Mesenchymal stem cell (in vitro differentiated cells and primary cell): ENCODE measurements around the gene NATD1.
"Not testable (repeated sequence)": the region's sequence is repeated elsewhere in the genome, so short reads cannot be mapped to it uniquely, and the experiment has no call there.

ENCODE experiments used
- DNase-seq: peaks from one replicate; pipeline ENCODE4 v3.0.0-alpha.2; 2013
- H2AFZ ChIP-seq: one replicate; pipeline ENCODE4 v1.6.1; 2013; ENCODE audit warnings: low read depth, mild to moderate bottlenecking, control low read depth, inconsistent platforms, low read length, moderate library complexity
- H2AK5ac ChIP-seq: 2 replicates; pipeline ENCODE4 v1.6.1; 2013; ENCODE audit warnings: low read length, moderate library complexity, mild to moderate bottlenecking, inconsistent platforms; ENCODE audit not compliant: severe bottlenecking
- H2BK120ac ChIP-seq: one replicate; pipeline ENCODE4 v1.6.1; 2013; ENCODE audit warnings: low read depth, mild to moderate bottlenecking, inconsistent platforms, low read length, moderate library complexity
- H2BK12ac ChIP-seq, 2 experiments: one replicate each; pipeline ENCODE4 v1.6.1; 2013; ENCODE audit warnings: inconsistent platforms in 2 of 2, low read length in 2 of 2, mild to moderate bottlenecking in 2 of 2, moderate library complexity in 2 of 2, control low read depth in 1 of 2
- H2BK15ac ChIP-seq: one replicate; pipeline ENCODE4 v1.6.1; 2013; ENCODE audit warnings: mild to moderate bottlenecking, low read depth, inconsistent platforms; ENCODE audit not compliant: poor library complexity, severe bottlenecking
- H2BK5ac ChIP-seq: 2 replicates; pipeline ENCODE4 v1.6.1; 2013; ENCODE audit warnings: low read depth, mild to moderate bottlenecking, low read length, control low read depth, inconsistent platforms; ENCODE audit not compliant: poor library complexity, severe bottlenecking
- H3K14ac ChIP-seq, 2 experiments: one replicate each; pipeline ENCODE4 v1.6.1; 2013; ENCODE audit warnings: inconsistent platforms in 2 of 2, low read length in 2 of 2, control low read depth in 1 of 2, mild to moderate bottlenecking in 1 of 2, moderate library complexity in 1 of 2
- H3K18ac ChIP-seq, 2 experiments: one replicate each; pipeline ENCODE4 v1.6.1; 2013; ENCODE audit warnings: inconsistent platforms in 2 of 2, low read length in 2 of 2, control low read depth in 1 of 2, low read depth in 1 of 2, mild to moderate bottlenecking in 1 of 2
- H3K23ac ChIP-seq, 2 experiments: one replicate each; pipeline ENCODE4 v1.6.1; 2013; ENCODE audit warnings: inconsistent platforms in 2 of 2, low read length in 2 of 2, mild to moderate bottlenecking in 2 of 2, moderate library complexity in 2 of 2, control low read depth in 1 of 2
- H3K27ac ChIP-seq: 2 replicates; pipeline ENCODE4 v1.5.1; 2013; ENCODE audit warnings: mild to moderate bottlenecking, moderate library complexity, low read length, control low read depth, inconsistent platforms; ENCODE audit not compliant: poor library complexity, severe bottlenecking
- H3K27me3 ChIP-seq, 2 experiments: 2 replicates each; pipeline versions ENCODE4 v1.6.1 to v1.7.0; 2013; ENCODE audit warnings: low read length in 2 of 2, mild to moderate bottlenecking in 2 of 2, moderate library complexity in 2 of 2, control low read depth in 1 of 2, inconsistent platforms in 1 of 2; ENCODE audit not compliant: control insufficient read depth in 1 of 2, insufficient read depth in 1 of 2
- H3K36me3 ChIP-seq, 2 experiments: 2 replicates each; pipeline versions ENCODE4 v1.6.1 to v1.7.0; 2013; ENCODE audit warnings: low read length in 2 of 2, control low read depth in 1 of 2, inconsistent platforms in 1 of 2, low read depth in 1 of 2, mild to moderate bottlenecking in 1 of 2; ENCODE audit not compliant: insufficient read depth in 2 of 2, control insufficient read depth in 1 of 2
- H3K4ac ChIP-seq, 2 experiments: one replicate each; pipeline ENCODE4 v1.6.1; 2013; ENCODE audit warnings: inconsistent platforms in 2 of 2, low read length in 2 of 2, mild to moderate bottlenecking in 2 of 2, moderate library complexity in 2 of 2, control low read depth in 1 of 2, low read depth in 1 of 2
- H3K4me1 ChIP-seq: 2 replicates; pipeline ENCODE4 v1.6.1; 2013; ENCODE audit warnings: low read depth, low read length, control low read depth; ENCODE audit not compliant: control insufficient read depth, insufficient read depth
- H3K4me2 ChIP-seq: 2 replicates; pipeline ENCODE4 v1.6.1; 2013; ENCODE audit warnings: low read length, mild to moderate bottlenecking, inconsistent platforms; ENCODE audit not compliant: poor library complexity, severe bottlenecking
- H3K4me3 ChIP-seq, 2 experiments: 2 replicates each; pipeline versions ENCODE4 v1.5.1 to v1.7.0; 2013; ENCODE audit warnings: low read length in 2 of 2, mild to moderate bottlenecking in 2 of 2, control low read depth in 1 of 2, low read depth in 1 of 2; ENCODE audit not compliant: insufficient read depth in 1 of 2
- H3K79me1 ChIP-seq: replicated peaks from 2 replicates; pipeline ENCODE4 v1.6.1; 2013; ENCODE audit warnings: mild to moderate bottlenecking, control low read depth, low read length, inconsistent platforms; ENCODE audit not compliant: poor library complexity, severe bottlenecking
- H3K9ac ChIP-seq: 2 replicates; pipeline ENCODE4 v1.7.0; 2013; ENCODE audit warnings: mild to moderate bottlenecking, low read length, moderate library complexity
- H3K9me3 ChIP-seq: 2 replicates; pipeline ENCODE4 v1.7.0; 2013; ENCODE audit warnings: mild to moderate bottlenecking, low read length; ENCODE audit not compliant: control insufficient read depth
- H4K8ac ChIP-seq: one replicate; pipeline ENCODE4 v1.6.1; 2013; ENCODE audit warnings: inconsistent platforms, mild to moderate bottlenecking, low read length, moderate library complexity
- H4K91ac ChIP-seq: one replicate; pipeline ENCODE4 v1.6.1; 2013; ENCODE audit warnings: mild to moderate bottlenecking, low read length, inconsistent platforms
- WGBS: methylation state at CpG from one replicate; pipeline ENCODE4 v1.1.7; 2013; ENCODE audit warnings: mixed read lengths; 5-methylcytosine and 5-hydroxymethylcytosine counted together

The NATD1 gene

GRCh38 chr17:21227277-21227676 is 25.9 kb downstream of the NATD1 start:
- H4K91ac ChIP-seq, H3K23ac ChIP-seq, H2BK5ac ChIP-seq, H3K4me2 ChIP-seq, DNase-seq, H3K27ac ChIP-seq, H3K9ac ChIP-seq, H3K79me1 ChIP-seq, H3K4ac ChIP-seq, H2BK12ac ChIP-seq, H2BK120ac ChIP-seq, H3K4me3 ChIP-seq, H3K18ac ChIP-seq, H3K27me3 ChIP-seq, H2AFZ ChIP-seq, H3K4me1 ChIP-seq, H2AK5ac ChIP-seq, H2BK15ac ChIP-seq, H3K14ac ChIP-seq, H3K9me3 ChIP-seq, H4K8ac ChIP-seq: not testable (repeated sequence)
- WGBS = 97% methylated on average over 9 of the region's 11 CpGs
- H3K36me3 ChIP-seq = peaks cover 9 to 14% of the 10 kb centered on the region in 2 experiments

GRCh38 chr17:21223086-21223485 is 30.1 kb downstream of the NATD1 start:
- H2AFZ ChIP-seq = no peak overlapping the region
- no peak overlapping the region for H3K4me3 ChIP-seq
- H4K91ac ChIP-seq = no peak overlapping the region
- H3K4me2 ChIP-seq = no peak overlapping the region
- H2BK120ac ChIP-seq = no peak overlapping the region
- H3K27me3 ChIP-seq = no peaks in the 10 kb centered on the region
- H3K18ac ChIP-seq = no peak overlapping the region
- DNase-seq = no peak
- peaks cover 2% of the 10 kb centered on the region for H3K9me3 ChIP-seq
- WGBS = 99% methylated on average over 6 of the region's 6 CpGs
- no peak overlapping the region for H3K9ac ChIP-seq
- H3K36me3 ChIP-seq = peaks cover 18 to 26% of the 10 kb centered on the region in 2 experiments
- H3K4ac ChIP-seq = no peak overlapping the region
- H3K14ac ChIP-seq = no peak overlapping the region
- no peak overlapping the region for H3K23ac ChIP-seq
- H4K8ac ChIP-seq = no peak overlapping the region
- no peak overlapping the region for H2BK15ac ChIP-seq
- H3K27ac ChIP-seq = no peak overlapping the region
- no peak overlapping the region for H2BK5ac ChIP-seq
- no peak overlapping the region for H2BK12ac ChIP-seq
- H3K79me1 ChIP-seq = peaks cover 19% of the 10 kb centered on the region
- no peak overlapping the region for H2AK5ac ChIP-seq
- H3K4me1 ChIP-seq = peaks cover under 1% of the 10 kb centered on the region

GRCh38 chr17:21218831-21219380 is 34.3 kb downstream of the NATD1 start:
- Histone ChIP-seq H4K91ac (no peak overlapping the region), H3K79me1 (peaks cover 34% of the 10 kb centered on the region), H2AK5ac (no peak overlapping the region), H3K4me2 (no peak overlapping the region), H3K27me3 (no peaks in the 10 kb centered on the region), H2BK15ac (no peak overlapping the region), H3K18ac (no peak overlapping the region), H3K27ac (no peak overlapping the region), H3K9me3 (peaks cover 2% of the 10 kb centered on the region), H3K36me3 (peaks cover 25 to 26% of the 10 kb centered on the region in 2 experiments), H2AFZ (no peak overlapping the region), H3K4me1 (peaks cover 6% of the 10 kb centered on the region), H2BK5ac (no peak overlapping the region), H3K14ac (no peak overlapping the region), H3K23ac (no peak overlapping the region), H4K8ac (no peak overlapping the region), H3K4me3 (no peak overlapping the region), H2BK120ac (no peak overlapping the region), H2BK12ac (no peak overlapping the region), H3K9ac (no peak overlapping the region), H3K4ac (no peak overlapping the region)
- DNase-seq = no peak
- WGBS = 100% methylated on average over 2 of the region's 3 CpGs

- Histone ChIP-seq H2BK5ac (no peak overlapping the region), H3K27me3 (no peaks in the 10 kb centered on the region), H3K4ac (no peak overlapping the region), H2BK120ac (no peak overlapping the region), H3K9ac (no peak overlapping the region), H2BK15ac (no peak overlapping the region), H4K8ac (no peak overlapping the region), H2AK5ac (no peak overlapping the region), H2BK12ac (no peak overlapping the region), H3K4me2 (no peak overlapping the region), H3K4me1 (peaks cover 6% of the 10 kb centered on the region), H3K79me1 (peaks cover 31% of the 10 kb centered on the region), H4K91ac (no peak overlapping the region), H3K4me3 (no peak overlapping the region), H3K9me3 (peaks cover 2% of the 10 kb centered on the region), H3K23ac (no peak overlapping the region), H3K36me3 (peaks cover 21 to 23% of the 10 kb centered on the region in 2 experiments), H3K14ac (no peak overlapping the region), H2AFZ (no peak overlapping the region), H3K27ac (no peak overlapping the region), H3K18ac (no peak overlapping the region)
- no peak for DNase-seq
- WGBS = 57% methylated on average over 1 of the region's 3 CpGs
Observed at GRCh38 chr17:21218101-21218500, 35.1 kb downstream of the NATD1 start.
